Fibroblast of mammary gland (primary cell): ENCODE measurements around the gene MDFI.

Experiments used
- DNase-seq: peaks from one replicate; pipeline ENCODE4 v3.0.0-alpha.2; 2010; ENCODE audit warnings: low read depth
- H3K4me3 ChIP-seq: 2 replicates; pipeline ENCODE4 v1.5.1; 2011; ENCODE audit warnings: low read depth, mild to moderate bottlenecking, low read length, moderate library complexity; ENCODE audit not compliant: control insufficient read depth
- TF ChIP-seq, protein P1 (sequence below): conservative IDR thresholded peaks from 2 replicates; pipeline ENCODE4 v1.5.1; 2011; ENCODE audit warnings: low read depth, low read length, inconsistent platforms; ENCODE audit not compliant: control insufficient read depth, insufficient read depth

Gene MDFI

DNA sequence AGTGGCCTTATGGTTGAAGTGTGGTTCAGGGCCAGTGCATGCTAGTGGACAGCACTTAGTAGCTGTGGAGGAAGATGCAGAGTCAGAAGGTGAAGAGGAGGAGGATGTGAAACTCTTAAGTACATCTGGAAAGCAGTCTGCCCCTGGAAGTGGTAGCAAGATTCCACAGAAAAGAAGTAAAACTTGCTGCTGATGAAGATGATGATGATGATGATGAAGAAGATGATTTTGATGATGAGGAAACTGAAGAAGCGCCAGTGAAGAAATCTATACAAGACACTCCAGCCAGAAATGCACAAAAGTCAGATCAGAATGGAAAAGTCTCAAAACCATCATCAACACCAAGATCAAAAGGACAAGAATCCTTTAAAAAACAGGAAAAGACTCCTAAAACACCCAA lies 28.9 kb downstream of the MDFI start:
- DNase-seq = no peak
- no peak overlapping the region for H3K4me3 ChIP-seq
- TF ChIP-seq, protein P1, sequence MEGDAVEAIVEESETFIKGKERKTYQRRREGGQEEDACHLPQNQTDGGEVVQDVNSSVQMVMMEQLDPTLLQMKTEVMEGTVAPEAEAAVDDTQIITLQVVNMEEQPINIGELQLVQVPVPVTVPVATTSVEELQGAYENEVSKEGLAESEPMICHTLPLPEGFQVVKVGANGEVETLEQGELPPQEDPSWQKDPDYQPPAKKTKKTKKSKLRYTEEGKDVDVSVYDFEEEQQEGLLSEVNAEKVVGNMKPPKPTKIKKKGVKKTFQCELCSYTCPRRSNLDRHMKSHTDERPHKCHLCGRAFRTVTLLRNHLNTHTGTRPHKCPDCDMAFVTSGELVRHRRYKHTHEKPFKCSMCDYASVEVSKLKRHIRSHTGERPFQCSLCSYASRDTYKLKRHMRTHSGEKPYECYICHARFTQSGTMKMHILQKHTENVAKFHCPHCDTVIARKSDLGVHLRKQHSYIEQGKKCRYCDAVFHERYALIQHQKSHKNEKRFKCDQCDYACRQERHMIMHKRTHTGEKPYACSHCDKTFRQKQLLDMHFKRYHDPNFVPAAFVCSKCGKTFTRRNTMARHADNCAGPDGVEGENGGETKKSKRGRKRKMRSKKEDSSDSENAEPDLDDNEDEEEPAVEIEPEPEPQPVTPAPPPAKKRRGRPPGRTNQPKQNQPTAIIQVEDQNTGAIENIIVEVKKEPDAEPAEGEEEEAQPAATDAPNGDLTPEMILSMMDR = no peak

DNA sequence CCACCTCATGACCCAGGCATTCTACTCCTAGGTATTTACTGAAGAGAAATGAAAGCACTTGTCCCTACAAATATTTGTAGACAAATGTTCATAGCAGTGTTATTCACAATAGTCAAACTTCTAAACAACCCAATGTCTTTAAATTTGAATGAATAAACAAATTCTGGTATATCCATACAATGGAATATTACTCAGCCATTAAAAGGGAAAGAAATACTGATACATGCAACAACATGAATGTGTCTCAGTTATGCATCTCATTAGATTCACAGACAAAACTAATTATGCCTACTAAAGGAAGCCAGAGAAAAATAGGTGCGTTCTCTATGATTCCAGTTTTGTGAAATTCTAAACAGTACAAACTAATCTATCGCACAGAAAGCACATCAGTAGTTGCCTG lies 30.7 kb downstream of the MDFI start:
- no peak for DNase-seq
- no peak overlapping the region for H3K4me3 ChIP-seq
- TF ChIP-seq, protein P1 = no peak

DNA sequence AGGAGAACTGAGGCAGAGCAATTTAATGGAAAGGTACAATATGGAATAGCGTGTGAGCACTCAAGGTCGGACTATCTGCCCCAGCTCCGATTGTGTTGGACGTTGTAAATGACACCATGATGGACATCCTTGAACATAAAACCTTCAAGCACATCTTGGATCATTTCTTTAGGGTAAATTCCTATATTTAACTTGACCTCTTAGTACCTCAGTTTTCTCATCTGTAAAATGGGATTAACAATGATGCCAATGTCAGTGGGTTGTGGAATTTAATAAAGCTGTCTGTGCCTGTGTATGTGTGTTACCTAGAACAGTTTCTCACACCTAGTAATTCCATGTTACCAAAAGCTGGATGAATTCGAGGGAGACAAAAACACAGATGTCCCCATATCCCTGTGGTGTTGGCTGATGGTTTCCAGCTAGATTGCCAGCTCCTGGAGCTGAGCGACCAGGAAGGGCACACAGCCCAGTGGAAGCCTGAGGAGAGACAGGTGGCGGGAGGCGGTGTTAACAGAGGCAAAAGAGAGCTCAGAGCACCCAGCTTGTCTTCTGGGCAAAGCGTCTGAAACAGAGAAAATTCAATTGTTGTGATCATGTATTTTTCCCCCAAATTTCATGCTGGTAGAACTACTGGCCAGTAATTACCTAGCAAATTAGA lies 32.6 kb downstream of the MDFI start:
- TF ChIP-seq, protein P1 = no peak
- DNase-seq = no peak
- no peak overlapping the region for H3K4me3 ChIP-seq

DNA sequence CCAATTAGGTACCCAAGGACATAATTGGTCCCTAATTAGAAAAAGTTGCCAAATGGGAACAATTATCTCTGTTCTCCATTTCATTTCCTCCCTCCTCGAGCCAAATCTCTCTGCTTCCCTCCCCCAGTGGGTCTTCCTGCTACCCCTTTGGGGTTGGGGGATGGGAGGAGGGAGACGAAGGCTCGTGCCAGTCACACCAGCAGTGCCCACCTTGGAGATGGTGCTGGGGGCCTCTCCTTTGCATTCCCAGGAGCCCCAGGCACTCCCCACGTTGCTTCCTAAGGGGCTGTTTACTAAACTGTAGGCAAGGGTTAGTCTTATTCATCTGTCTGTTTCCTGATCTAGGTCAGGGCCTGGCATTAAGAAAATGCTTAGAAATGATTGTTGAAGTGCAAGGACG lies 33.1 kb downstream of the MDFI start:
- TF ChIP-seq, protein P1 = no peak
- no peak overlapping the region for H3K4me3 ChIP-seq
- no peak for DNase-seq

DNA sequence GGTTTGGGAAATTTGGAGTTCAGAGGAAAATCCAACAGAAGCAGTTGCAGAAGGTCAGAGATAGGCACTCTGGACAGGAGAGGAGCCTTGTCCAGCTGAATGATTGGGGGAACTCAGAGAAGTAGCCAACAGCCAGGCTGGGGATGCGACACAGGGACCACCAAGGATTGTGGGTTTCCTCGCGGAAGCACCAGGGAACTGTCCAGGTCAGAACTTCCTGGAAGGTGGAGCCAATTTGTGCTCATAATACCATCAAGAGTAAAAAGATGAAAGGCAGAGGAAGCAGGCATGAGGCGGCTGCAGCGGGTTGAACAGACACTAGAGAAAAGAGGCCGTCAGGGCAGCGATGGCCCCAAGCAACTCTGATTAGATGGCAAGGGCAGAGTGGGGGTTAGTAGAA lies 33.7 kb downstream of the MDFI start:
- DNase-seq = no peak
- H3K4me3 ChIP-seq = no peak overlapping the region
- TF ChIP-seq, protein P1 = no peak

DNA sequence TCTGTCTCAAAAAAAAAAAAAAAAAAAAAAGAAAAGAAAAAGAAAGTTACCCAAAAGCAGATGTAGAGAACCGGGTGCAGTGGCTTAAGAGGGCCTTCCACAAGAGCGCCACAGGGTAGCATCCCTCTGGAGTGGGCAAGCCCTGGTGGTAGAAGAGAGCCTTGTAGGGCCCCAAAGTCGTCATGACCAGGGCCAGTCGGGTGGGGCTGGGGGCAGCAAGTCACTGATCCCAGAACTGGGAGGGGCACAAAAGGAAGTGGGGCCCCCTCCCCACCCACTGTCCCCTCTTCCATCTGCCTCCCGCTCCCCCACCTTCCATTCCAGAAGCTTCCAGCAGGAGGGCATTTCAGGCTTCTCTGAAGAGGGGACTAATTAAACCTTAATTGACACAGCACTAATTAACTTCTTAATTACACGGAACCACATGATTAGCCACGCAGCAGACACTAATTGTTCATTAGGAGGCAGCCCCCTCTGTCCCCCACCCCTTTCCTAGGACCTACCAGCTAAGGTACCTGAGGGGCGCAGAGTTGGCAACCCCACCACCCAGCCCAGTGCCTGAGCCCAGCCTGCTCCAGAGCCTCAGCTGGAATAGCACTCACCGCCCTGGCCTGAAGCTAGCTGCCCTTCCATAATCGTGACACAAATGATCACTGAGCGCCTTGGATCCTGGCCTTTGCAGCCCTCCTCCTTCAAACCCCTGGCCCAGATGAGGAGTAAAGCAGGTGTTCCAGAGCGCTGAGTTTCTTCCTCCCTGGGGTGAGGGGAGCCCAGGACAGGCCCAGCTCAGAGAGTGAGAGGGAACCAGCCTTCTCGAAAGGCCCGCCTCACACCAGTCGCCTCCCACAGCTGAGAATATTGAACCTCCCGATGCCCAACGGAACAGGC lies 34.8 kb downstream of the MDFI start:
- no peak overlapping the region for H3K4me3 ChIP-seq
- TF ChIP-seq, protein P1 = no peak
- DNase-seq = no peak
